NCI-H82 treated with DMSO at 0.1 percent for 48 hours (cell line): ENCODE data around the gene NOTCH4.
A peak's percentile ranks its signal among the peaks of the same experiment; 100 is the strongest.

Experiments used
- DNase-seq: peaks from one replicate; lab custom pipeline; 2025; ENCODE audit not compliant: unreplicated experiment; lab: John Stamatoyannopoulos, UW

Gene NOTCH4

DNA sequence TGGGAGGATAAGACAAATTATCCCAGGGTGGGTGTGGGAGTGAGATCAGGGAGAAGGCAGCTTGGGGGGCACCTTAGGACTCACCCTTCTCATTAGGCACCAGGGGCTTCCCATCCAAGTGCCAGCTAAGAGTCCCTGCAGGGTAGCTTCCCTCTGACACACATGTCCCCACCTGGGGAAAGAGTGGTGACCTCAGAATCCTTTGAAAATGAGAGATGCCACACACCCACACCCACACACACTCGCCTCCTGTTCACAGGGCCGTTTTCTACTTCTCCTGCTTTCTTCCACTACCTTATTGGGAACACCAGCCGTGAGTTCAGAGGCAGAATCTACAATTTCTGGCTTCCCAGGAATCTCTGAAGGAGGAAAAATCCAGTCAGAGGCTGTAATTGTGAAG, 40.8 kb downstream of the NOTCH4 start:
- DNase-seq: no peak

DNA sequence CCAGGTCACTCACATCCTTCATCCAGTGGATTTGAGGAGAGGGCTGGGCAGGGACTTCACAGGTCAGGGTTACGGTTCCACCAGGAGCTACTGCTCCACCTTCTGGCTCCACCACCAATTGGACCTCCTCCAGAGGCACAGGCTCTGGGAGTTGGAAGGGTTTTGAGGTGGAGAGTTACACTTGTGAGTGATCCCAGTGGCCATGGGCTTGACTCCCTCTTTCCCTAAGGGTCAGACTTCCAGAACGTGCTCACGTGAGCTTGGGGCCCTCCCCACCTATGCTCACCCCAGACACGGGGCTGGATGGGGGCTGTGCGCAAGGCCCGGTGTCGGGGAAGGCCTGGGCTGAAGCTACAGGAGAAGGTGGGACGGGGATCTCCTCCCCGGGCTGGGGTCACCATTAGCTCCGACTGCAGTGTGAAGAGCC, 41.3 kb downstream of the NOTCH4 start:
- DNase-seq: no peak

DNA sequence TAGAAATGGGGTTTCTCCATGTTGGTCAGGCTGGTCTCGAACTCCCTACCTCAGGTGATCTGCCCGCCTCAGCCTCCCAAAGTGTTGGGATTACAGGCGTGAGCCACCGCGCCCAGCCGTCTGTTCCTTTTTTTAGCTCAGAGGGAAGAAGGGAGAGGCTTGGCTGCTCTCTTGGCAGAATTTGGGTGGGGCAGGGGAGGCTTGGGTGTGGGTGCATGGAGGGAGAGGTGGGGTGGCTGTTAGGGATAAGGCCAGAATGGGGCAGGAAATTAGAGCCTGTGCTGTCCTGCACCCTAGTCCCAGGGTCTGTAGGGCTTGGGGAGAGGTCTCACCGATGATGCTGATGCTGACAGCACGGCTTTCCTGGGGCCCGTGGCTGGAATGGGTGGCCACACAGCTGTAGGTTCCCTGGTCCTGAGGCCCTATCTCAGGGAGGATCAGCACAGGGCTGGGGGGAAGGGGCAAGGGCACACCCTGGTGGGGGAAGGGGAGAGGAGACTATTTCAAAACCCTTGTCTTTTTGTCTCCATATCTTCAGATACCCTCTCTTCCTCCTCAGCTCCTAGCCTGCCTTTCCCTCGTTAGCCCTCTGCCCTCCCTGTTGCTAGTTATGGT, 41.8 kb downstream of the NOTCH4 start:
- no peak for DNase-seq

DNA sequence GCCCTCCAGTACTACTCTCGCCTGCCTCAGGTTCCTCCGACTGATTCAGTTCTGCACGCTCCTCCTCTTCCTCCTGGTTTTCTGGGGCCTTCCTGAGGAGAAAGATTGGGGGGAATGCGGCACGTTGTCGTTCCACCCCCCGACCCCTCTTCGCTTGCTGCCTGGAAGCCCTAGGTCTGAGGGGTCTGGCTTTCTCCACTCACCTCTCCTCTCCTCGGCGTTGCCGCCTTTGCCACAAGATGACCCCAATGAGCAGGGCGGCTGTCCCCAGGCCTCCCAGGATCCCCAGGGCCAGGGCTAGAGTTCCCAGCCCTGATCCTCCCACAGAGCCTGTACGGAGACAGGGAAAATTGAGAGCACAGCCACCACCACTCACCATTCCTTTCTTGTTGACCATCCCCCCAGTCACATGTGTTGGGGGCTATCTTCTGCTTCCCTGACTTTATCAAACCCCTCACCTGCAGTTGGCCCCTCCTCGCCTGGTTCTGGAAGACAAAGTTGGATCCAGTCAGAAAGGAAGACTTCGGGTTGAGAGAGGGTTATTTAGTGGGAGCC, 42.6 kb downstream of the NOTCH4 start:
- DNase-seq: no peak

- no peak for DNase-seq
Measured at GRCh38 chr6:32179766-32180405, 44.0 kb downstream of the NOTCH4 start.

- no peak for DNase-seq
Measured at GRCh38 chr6:32178547-32179440, 45.1 kb downstream of the NOTCH4 start.

GRCh38 chr6:32177788-32178546, 45.9 kb downstream of the NOTCH4 start, which contains the start of gene RNF5:
Gene RNF5, plus strand, starts transcription at chr6:32178405. Its CDS starts 107 bp downstream, at chr6:32178512.
- peak; percentile 100 for DNase-seq

DNA sequence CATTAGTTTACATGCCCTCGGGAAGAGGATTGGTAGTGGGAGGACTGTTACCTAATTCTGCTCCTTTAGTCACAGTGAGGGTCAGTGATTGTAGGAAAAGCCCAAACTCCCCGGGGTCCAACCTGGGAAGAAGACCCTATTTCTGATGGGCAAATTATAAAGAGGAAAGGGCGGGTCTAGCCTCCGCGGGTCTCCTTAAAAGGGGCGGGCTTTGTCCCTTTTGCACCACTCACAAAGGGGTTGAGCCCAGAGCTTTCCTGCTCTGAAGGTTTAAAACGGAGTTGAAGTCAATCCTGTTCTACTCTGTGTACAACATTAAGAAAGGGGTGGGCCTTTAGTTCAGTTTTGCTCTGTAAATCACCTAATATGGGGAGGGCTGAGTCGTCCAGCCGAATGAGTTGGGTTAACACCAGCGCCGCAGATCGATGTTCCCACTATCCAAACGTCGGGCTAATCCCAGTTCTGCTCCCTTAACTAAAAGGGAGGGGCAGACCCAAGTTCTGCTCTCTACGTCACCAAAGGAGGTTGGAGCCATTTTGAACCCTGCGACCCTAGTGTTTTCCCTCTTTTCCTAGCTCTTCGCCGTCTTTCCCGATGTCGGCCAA, 46.6 kb downstream of the NOTCH4 start:
- DNase-seq: peak; percentile 88

DNA sequence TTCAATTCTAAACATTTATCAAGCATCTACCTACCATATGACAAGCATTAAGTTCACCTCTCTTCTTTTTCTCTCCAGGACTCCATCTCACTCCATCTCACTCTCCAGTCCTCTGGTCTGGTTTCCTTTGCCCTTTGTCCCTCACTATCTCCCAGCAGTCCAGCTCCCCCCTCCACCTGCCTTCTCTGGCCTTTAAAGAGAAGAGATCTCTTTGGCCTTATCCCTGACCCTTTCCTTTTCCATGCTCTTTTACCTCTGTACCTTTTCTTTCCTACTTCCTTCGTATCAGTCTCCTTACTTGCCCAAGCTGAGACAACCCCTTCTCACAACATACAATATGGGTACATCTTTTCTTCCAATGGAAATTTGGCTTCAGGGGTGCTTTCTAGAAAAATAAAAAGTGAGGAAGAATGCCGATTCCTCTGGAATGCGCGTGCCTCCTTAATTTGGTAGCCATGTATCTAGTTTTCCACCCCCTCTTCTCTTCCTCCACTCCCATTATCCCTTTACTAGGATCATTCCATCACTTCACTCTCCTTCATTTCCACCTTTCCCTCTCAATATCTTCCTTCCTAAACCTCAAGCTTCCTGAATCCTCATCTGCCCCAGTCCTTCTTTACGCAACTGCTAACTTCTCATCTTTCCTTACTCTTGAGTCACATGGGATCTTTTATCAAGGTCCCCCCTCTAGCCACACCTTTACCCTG, 47.2 kb downstream of the NOTCH4 start:
- DNase-seq: peak; percentile 78

- DNase-seq: peak; percentile 89
Measured at GRCh38 chr6:32175711-32176475, 48.0 kb downstream of the NOTCH4 start, which contains the start of gene AGPAT1. Gene AGPAT1, minus strand, starts transcription at chr6:32176084. Its CDS starts 4,588 bp downstream, at chr6:32171496.

DNA sequence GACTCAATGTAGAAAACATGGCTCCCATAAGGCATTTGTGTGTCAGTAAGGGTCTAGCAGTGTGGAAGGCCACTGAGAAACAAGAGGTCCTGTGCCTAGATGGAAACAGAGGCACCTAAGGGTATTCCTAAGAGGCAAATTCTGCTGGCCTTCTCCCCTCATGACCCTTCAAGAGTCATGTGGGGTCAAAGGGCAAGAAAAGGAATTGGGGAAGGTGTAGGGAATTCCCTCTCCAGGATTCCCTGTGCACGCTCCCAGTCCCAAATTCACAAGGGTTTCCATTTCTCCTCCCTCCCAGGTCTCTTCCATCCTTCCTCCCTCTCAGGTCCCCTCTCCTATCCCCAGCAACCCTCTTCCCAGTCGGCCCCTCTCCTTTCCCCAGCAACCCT, 48.6 kb downstream of the NOTCH4 start:
- no peak for DNase-seq

DNA sequence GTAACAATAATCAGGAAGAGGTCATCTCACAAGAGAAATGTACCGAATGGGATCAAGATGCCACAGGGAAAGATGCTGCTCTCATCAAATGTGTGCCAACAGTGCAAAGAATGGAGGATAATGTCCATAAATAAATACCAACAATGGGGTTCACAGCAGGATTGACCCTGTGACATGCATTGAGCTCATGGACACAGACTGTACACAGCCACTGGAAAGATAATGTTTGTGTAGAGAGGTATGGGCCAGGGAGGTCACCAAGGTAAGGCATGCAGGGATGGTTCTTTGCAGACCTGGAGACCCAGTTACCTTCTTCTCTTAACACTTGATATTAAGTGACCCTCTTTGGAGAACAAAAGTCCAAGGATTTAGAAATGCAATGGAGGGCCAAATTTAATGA, 49.5 kb downstream of the NOTCH4 start:
- no peak for DNase-seq

DNA sequence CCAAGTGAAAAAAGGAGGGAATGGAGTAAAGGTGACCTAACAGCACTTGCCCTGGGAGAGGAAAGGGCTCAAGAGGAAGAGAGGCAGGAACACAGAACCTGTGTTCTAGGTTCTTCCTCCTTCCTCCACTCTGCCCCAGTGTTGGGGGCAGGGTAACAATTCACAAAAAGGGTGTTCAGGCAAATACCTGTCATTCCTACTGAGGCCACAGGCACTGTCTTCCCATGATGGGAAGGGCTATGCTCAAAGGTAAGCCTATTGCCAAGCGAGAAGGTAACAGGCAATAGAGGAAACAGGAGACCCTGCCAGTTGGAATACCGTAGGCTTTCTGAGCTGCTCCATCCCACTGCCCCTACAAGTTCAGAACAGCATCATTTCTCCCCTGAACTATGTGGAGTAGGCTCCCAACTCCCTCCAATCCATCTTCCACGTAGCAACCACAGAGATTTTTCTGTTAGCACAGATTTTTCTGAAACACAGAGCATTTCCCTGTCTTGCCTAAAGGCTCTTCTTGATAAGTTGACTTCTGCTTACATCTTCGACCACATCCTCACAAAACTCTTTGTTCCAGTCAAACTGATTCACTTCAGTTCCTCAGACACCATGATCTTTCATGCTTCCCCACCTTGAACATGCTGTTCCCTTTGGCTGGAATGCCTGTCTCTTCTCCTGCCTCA, 50.7 kb downstream of the NOTCH4 start:
- no peak for DNase-seq

DNA sequence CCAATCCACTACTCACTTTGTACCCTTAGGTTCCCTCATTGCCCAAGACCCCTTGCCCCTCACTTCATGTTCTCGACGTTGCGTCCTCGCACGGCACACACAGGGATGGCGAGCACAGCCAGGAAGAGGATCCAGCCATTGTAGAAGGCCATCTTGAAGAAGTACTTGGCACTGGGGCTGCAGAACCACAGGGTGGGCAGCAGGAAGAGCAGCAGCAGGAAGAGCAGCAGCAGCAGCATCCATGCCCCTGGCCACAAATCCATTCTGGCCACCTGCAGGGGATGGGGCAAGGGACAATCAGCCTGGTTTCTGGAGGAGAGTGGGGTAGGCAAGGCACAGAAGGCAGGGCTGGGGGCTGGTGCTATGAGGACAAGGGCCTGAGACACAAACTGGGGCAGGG, 52.6 kb downstream of the NOTCH4 start:
- no peak for DNase-seq

- DNase-seq: no peak
Measured at GRCh38 chr6:32170294-32170693, 53.6 kb downstream of the NOTCH4 start.

DNA sequence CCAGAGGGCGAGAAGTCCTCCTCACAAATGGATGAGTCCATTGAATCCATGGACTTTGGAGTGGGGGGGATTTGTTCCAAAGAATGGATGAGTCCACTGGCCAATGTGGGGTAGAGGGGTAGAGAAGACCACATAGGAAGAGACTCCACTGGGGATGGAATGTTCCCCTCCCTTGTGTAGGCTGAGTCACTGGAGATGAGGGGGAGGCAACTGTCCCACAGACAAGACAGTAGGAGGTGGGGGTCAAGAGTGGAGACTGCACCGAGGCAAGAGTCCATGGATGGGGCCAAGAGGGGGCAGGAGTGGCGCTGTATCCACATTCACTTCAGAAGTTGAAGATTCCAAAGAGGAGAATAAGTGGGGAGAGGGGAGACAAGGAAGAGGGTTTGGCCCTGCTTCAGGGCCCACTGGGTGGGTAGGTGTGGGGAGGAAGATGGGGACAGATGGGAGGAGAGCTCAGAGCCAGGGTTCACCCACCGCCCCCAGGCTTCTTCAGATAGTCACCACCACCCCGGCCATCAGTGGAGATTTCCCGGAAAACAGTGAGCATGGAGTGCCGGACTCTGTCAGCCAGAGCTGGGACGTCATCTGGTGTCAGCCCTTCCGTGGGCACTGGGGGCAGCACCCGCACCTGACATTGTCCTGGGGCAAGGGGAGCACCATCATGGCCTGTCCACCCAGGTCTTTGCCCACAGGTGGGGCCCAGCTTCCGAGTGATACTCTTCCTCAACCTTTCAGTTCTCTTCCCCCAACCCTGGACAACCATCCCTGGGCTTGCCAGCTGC, 54.9 kb downstream of the NOTCH4 start:
- DNase-seq: no peak

GRCh38 chr6:32168350-32168749, 55.5 kb downstream of the NOTCH4 start:
- DNase-seq: no peak
